HG02623 (cell line): ENCODE results near the gene RAB3C.
"Not testable (repeated sequence)": the region's sequence is repeated elsewhere in the genome, so short reads cannot be mapped to it uniquely, and the experiment has no call there.

Source experiments
- ATAC-seq: cut with Tn5 transposase; IDR thresholded peaks from one replicate; pipeline ENCODE4 v1.9.1; 2021; ENCODE audit warnings: moderate library complexity; ENCODE audit not compliant: unreplicated experiment

The RAB3C gene, protein sequence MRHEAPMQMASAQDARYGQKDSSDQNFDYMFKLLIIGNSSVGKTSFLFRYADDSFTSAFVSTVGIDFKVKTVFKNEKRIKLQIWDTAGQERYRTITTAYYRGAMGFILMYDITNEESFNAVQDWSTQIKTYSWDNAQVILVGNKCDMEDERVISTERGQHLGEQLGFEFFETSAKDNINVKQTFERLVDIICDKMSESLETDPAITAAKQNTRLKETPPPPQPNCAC

DNA sequence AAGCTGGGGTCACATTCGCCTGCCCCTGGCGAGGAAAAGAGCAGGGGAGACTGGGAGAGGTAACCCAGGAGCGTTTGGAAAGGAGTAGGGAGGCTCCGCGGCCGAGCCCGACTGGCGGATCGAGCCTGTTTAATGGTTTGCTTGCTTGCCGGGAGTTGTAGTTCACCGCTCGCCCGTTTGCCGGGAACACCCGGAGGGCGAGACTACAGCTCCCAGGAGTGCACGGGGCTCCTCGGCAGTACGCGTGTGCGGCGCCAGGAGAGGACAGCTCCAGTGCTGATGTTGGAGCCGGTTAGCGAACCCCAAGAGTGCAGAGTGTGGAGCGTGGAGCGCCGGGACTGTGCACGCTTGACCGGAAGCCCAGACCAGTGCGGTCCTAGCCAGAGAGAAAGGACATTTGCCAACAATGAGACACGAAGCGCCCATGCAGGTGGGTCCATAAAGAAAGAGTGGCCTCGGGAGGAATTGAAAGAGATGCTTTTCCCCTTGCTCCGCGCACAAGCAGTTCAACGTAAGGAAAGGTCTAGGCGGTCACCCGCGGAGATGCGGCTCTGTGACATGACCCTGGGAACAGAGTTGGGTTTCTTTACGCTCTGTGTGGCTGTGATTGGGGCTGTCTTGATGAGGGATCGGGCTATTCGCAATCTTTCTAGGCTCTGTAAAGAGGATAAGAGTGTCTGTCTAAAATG is at the start of gene RAB3C:
TSS of gene RAB3C (plus strand) at position 273 of the 689 bp plus-strand sequence. CDS start at position 407, 134 bp downstream.
- peak; percentile 100 for ATAC-seq

- ATAC-seq = not testable (repeated sequence)
These were observed 40.9 kb upstream of the RAB3C start for GRCh38 chr5:58541935-58542334.

GRCh38 chr5:58542709-58543108 is 40.2 kb upstream of the RAB3C start:
- no peak for ATAC-seq

GRCh38 chr5:58543723-58544122 is 39.2 kb upstream of the RAB3C start:
- no peak for ATAC-seq

- ATAC-seq = no peak
These were observed 38.7 kb upstream of the RAB3C start for GRCh38 chr5:58544195-58544594.

DNA sequence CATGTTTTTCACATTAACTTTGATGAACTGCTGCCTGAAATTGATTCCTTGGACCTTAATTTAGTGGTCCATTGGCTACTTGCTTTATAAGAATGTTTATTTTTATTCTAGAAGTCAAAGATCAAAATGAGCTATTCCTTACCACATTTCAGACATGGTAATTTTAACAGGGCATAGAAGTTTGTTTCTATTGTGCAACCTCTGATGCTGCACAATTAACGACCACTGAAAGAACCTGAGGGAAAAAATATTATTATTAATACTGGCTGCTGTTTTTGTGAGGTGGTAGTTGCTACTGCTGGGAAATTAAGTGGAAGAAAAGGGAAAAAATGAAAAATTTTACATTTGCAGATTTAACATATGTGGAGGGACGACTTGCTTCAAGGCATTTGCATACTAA is 37.9 kb upstream of the RAB3C start:
- ATAC-seq = no peak

DNA sequence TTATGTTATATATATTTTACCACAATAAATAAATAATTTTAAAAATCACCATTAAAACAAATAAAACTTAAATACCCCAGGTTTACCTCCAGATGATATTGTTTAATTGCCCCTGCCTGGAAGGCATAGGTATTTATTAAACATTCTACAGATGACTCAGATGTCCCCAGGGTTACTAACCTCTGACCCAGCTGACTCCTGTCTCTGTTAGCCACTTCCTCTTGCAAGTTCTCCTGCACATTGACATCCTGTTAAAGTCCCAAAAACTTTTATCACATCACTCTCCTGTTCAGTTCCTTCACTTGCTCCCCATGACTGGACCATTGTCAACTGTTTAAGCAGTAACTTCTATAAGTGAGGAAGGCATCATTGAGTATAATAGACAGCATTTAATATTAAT is 37.0 kb upstream of the RAB3C start:
- ATAC-seq = peak; percentile 95

DNA sequence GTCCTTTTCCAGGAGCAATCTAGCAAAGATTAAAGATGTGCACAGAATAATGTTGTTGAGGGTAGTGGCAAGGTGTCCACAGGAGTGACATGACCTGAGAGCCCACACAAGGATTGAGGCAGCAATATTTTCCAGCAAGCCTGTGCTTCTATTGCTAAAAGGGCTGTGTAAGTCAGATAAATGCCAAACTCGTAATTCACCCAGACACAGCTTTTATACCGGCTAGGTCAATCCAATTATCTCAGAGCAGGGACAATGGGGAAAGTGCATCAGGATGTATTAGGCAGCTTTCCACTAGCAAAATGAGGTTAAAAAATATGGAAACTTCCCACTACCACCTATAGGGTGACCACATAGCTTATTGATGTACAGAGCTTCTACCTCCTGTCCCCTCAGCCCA is 34.8 kb upstream of the RAB3C start:
- ATAC-seq = no peak

DNA sequence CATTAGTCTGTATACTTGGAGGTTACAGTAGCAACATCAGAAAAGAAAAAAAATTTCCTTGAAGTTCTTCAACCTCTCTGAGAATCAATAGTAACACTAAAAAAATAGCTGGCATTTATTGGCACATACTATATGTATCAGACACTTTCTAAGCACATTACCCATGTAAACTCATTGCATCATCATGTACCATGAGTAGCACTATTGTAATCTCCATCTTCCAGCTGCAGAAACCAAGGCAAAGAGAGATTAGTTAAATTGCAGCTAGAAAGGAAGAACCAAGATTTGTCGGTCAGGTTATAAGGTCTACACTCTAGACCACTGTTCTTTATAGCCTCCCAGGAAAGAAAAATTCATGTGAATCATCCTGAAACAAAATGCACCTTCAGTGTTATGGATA is 31.4 kb upstream of the RAB3C start:
- ATAC-seq = no peak

- ATAC-seq = not testable (repeated sequence)
These were observed 25.1 kb upstream of the RAB3C start for GRCh38 chr5:58557665-58558338.

DNA sequence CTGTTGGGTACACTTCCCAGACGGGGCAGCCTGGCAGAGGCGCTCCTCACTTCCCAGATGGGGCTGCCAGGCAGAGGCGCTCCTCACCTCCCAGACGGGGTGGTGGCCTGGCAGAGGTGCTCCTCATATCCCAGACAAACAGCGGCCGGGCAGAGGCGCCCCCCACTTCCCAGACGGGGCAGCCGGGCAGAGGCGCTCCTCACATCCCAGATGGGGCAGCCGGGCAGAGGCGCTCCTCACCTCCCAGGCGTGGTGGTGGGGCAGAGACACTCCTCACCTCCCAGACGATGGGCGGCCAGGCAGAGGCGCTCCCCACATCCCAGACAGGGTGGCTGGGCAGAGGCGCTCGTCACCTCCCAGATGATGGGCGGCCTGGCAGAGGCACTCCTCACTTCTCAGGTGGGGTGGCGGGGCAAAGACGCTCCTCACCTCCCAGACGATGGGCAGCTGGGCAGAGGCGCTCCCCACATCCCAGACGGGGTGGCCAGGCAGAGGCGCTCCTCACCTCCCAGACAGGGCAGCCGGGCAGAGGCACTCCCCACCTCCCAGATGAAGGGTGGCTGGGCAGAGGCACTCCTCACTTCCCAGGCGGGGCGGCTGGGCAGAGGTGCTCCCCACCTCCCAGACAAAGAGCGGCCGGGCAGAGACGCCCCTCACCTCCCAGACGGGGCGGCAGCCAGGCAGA is 19.7 kb upstream of the RAB3C start:
- not testable (repeated sequence) for ATAC-seq

DNA sequence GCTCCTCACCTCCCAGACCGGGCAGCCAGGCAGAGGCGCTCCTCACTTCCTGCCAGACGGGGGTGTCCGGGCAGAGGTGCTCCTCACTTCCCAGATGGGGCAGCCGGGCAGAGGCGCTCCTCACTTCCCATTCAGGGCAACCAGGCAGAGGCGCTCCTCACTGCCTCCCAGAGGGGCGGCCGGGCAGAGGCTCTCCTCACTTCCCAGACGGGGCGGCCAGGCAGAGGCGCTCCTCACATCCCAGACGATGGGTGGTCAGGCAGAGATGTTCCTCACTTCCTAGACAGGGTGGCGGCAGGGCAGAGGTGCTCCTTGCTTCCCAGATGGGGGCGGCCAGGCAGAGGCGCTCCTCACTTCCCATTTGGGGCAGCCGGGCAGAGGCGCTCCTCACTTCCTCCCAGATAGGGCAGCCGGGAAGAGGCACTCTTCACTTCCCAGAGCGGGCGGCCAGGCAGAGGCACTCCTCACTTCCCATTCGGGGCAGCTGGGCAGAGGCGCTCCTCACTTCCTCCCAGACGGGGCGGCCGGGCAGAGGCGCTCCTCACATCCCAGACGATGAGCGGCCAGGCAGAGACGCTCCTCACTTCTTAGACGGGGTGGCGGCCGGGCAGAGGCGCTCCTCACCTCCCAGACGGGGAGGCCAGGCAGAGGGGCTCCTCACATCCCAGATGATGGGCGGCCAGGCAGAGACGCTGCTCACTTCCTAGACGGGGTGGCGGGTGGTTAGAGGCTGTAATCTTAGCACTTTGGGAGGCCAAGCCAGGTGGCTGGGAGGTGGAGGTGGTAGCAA is 18.6 kb upstream of the RAB3C start:
- ATAC-seq = not testable (repeated sequence)

DNA sequence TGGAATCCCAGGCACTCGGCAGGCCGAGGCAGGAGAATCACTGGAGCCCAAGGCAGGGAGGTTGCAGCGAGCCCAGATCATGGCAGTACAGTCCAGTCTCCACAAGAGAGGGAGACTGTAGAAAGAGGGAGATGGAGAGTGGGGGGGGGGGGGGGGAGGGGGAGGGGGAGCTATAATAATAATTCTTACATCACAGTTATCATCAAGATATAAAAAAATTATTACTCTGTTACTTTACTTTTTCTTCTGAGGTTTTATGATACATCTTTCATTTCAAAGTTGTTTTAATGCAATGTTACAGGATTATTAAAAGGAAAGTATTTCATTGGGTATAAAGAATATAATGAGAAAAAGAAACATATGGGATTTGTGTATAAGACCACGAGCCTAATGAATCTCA is 17.8 kb upstream of the RAB3C start:
- ATAC-seq = no peak

DNA sequence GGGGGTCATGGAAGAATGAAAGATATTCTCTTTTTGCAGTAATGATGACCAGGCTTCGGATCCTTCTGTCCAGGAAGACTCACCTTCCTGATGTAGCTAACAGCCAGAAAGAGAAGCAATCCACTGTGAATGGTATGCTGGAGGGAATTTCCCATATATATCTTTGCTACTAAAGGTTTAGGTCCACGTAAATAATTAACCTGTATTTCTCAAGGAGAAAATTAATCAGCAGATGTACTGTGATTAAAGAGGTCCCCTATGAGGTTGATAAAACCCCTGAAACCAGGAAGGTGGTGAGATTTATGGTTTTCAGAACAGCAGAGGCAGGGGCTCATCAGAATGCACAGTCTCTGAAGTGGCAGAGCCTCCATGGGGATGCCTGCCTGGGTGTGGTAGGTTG is 11.4 kb upstream of the RAB3C start:
- ATAC-seq = no peak

GRCh38 chr5:58572973-58573372 is 9.9 kb upstream of the RAB3C start:
- not testable (repeated sequence) for ATAC-seq

DNA sequence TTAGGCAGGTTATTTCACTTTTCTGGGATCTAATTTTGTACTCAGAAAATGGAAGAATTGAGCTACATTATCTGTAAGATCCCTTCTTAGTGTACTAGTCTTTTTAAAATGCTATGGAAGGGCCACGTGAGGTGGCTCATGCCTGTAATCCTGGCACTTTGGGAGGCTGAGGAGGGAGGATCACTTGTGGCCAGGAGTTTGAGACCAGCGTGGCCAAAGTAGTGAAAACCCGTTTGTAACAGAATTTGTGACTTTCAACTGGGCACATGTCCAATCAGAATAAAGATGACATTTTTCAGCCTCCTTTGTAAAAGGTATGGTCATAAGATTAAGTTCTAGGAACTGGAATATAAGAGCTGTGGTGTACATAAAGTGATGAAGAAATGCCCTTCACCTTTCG is 3.1 kb upstream of the RAB3C start:
- ATAC-seq = no peak

DNA sequence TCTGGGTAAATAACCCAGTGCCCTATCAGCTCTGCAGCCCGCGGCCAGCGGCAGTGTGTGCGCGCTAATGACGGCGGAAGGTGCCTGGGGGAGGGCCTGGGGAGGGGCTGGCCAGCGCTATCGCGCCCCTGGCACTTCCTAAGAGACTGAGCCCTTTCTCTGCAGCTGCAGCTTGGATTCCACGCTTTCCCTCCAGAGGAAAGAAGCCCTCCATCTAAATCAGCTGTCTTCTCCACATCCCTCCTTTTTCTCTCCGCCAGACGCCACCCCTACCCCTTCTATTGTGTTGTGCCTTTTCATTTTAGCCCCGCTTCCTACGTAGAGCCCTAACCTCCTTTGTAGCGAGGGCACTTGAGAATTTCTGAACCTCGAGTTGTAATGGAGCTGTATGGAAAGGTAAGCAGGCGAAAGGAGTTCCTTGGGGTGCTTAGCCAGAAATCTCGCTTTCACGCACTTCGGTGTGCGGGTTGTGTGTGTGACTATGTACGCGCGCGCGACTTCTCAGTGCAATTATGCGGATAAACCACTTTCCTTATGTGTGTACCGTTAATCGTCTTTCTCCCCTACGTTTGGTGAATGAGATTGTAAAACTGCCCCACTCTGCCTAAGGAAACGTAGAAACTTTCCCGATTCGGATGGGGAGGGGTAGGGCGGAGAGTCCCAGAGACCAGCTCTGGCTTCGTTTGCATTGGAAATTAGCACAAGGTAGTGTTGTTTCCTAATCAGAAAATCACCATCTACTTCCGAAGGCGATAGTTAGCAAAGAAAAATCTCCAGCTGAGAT is 664 bp upstream of the RAB3C start:
- peak; percentile 16 for ATAC-seq

GRCh38 chr5:58595952-58596351 is 13.1 kb downstream of the RAB3C start:
- ATAC-seq = no peak

DNA sequence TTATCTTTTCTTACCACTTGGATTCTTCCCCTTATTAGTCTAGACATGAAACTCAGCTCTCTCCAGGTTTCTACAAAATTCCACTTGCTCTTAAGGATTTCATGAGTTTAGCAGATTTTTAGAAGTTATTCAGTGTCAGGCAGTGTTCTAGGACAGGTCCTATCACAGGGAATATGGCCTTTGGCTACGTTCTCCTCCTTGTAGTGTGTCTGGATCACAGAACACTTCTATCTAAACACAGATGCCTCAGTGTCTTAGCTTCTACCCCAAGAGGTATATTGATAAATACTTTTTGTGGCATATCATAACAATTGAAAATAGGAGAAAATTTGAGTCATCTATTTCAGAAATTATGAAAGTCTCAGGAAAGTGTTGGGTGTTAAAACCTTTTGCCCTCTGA is 15.6 kb downstream of the RAB3C start:
- ATAC-seq = no peak

DNA sequence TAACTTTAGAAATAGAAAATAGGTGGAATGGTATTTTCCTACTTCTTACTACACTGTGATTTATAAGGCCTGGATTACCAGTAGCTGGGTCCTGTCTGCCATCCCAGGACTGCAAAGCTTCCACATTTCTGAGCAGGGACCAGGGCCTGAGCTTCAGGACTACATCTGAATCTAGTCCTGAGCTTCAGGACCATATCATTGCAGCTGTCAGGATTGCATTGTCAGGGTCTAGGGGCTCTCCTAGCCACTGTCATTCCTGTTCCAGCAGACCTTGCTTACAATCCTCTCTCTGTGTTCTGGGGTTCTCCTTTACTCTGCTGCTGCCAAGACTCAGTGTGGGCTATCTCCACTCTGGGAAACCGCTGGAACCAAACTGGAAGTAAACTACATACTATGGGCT is 16.3 kb downstream of the RAB3C start:
- no peak for ATAC-seq
